Right forelimb (tissue), 1 donor: ENCODE measurements around the gene TRIB2.

ENCODE experiments used
- DNase-seq: peaks from one replicate; pipeline ENCODE4 v3.0.0-alpha.2; 2018

The TRIB2 gene

GRCh38 chr2:12787891-12788801, 71.4 kb downstream of the TRIB2 start:
- DNase-seq = no peak

GRCh38 chr2:12791906-12792305, 75.2 kb downstream of the TRIB2 start:
- no peak for DNase-seq
